HG02884 (cell line): Measurements from ENCODE around the gene CNTN1.

Source experiments
- ATAC-seq: cut with Tn5 transposase; IDR thresholded peaks from one replicate; pipeline ENCODE4 v1.9.1; 2021; ENCODE audit warnings: mild to moderate bottlenecking, moderate library complexity; ENCODE audit not compliant: unreplicated experiment

Gene CNTN1

GRCh38 chr12:40957417-40957816 is 265.2 kb downstream of the CNTN1 start:
- ATAC-seq = no peak

DNA sequence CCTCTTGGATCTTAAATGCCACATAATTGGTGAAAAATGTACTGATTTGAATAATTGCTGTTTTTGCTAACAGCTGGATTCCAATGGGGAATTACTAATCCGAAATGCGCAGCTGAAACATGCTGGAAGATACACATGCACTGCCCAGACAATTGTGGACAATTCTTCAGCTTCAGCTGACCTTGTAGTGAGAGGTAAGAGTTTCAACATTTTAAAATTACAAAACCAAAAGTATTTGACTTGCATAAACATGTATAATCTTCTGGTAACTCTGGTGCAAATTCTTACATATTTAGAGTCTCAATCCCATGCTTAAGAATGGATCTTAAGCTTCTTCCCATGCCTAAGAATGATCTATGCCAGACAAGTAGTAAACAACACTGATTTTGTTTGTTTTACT is 266.8 kb downstream of the CNTN1 start:
- ATAC-seq = no peak

DNA sequence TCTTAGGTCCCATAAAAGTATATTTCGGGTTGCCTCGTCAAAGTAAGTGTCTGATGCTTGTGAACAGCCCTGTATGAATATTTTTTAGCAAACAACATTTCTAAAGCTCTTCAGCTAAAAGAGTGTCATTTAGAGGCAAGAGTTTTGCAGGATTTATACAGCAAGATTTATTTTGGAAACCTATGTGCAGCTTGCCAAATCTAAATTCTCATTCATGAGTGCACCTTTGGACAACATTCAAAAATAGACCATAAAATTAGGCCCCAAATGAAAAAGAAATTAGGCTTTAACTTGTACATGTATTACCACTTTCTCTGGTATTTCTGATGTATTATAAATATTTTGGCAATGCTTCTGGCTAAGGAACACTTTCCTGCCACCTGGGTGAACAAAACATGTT is 271.5 kb downstream of the CNTN1 start:
- no peak for ATAC-seq

DNA sequence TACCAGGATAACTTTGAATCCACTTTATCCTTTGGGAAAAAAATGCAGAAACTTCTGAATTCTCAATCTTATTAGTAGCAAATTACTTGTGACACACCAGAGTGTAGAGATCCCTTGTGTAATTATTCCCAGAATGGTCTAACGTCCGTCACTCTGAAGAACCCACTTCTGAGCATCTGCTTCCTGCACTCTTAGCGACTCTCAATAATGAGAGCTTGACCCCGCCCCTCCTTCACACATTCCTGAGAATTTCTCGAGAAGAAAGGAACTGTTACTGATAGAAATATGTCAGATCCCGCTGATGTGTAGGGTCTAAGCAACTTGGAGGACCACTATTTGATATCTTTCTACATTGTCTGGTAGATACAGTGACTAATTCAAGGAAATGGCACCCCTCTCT is 277.6 kb downstream of the CNTN1 start:
- ATAC-seq = no peak

- ATAC-seq = no peak
Measured at GRCh38 chr12:40970320-40970907, 278.2 kb downstream of the CNTN1 start.

GRCh38 chr12:40971911-40972310 is 279.7 kb downstream of the CNTN1 start:
- no peak for ATAC-seq

DNA sequence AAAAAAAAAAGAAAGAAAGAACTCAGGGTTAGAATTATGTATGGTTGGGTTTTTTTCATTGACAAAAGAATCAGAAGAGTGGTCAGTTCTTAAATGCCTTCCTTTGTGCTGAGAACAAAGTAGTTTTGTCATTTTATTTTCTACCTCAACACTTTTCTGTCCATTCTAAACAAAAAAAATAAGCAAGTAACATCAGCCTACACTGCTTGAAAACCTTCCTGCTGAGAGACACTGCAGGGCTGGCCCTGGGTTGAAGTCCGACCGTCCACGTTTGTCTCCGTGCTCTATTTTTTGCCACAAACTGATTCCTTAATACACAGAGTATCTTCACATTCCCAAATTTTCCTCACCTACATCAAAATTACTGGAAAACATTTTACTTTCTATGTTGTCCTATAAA is 284.3 kb downstream of the CNTN1 start:
- ATAC-seq = no peak

DNA sequence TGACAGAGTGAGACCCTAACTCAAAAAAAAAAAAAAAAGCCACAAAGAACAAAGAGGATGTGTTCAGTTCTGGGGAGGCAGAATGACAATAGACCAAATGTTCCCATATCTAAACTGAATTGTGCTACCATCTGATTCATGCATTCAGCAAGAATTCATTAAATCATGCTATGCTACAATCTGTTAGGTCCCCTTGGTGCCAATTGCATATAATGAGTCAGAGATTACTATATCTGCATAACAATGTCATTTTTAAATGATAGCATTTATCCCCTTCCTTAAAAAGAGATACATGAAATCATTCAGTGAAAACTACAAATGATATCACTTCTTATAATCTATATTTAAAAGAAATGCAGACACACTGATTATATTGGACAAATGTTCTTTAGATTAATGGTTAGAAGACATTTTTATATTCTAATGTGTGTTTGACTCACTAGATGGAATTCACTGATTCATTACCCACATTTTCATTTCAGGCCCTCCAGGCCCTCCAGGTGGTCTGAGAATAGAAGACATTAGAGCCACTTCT is 288.3 kb downstream of the CNTN1 start:
- no peak for ATAC-seq

GRCh38 chr12:40986001-40986400 is 293.8 kb downstream of the CNTN1 start:
- no peak for ATAC-seq

DNA sequence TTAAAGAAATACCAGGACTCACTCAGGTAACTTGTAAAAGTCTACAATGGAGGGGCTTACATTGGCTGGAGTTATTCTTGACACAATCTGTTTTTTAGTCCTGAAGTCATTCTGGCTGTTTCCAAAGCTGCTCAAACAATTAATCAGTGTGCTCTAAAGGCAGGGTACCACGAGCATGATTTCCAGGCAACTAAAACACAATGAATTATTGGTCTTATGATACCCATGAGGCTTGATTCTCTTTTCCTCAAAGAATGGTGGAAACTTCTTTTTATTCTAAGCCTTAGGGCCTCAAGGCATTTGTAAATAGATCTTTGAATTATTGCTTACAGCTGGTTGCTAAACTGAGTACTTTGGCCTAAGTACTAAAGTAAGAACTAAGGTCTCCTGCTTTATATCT is 296.1 kb downstream of the CNTN1 start:
- no peak for ATAC-seq

GRCh38 chr12:40988824-40989223 is 296.6 kb downstream of the CNTN1 start:
- ATAC-seq = no peak

DNA sequence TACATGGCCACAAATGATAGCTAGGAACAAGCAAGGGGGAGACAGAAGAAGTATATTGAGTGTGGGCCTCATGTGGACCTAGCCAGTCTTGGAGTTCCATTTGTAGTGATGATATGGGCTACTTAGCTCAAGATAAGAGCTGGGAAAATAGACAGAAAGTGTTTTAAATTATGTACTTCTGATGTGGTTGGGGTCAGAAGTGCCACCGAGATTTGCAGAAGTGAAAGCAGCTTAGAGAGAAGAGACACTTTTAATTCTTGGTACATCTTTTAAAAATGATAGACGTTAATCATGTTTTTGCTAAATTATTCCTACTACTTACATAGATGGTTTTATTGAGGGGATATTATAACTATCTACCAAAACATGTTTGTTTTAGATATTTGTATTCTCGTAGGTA is 297.5 kb downstream of the CNTN1 start:
- no peak for ATAC-seq

DNA sequence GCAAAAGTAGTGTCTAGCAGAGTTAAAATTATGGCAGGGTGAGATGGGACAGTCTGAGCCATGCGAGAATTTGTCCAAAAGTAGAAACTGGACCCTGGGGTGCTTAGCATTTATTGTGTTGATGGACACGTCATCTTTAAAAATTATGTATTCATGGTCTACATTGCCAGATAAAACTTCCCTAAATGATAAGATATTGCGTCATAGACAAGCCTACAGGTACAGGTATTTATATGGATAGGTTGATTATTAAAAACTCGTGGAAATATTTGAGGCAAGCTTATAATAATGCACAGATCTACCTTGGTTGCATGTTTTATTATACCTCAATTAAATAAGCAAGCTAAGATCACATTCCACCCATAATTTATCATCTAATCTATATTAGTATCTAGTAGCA is 299.9 kb downstream of the CNTN1 start:
- no peak for ATAC-seq

GRCh38 chr12:40992674-40993073 is 300.4 kb downstream of the CNTN1 start:
- ATAC-seq = no peak

- ATAC-seq = no peak
Measured at GRCh38 chr12:40993158-40993557, 300.9 kb downstream of the CNTN1 start.

- ATAC-seq = no peak
Measured at GRCh38 chr12:40996091-40996490, 303.9 kb downstream of the CNTN1 start.

GRCh38 chr12:40999210-40999609 is 307.0 kb downstream of the CNTN1 start:
- no peak for ATAC-seq

GRCh38 chr12:41008472-41008871 is 316.2 kb downstream of the CNTN1 start:
- ATAC-seq = no peak

DNA sequence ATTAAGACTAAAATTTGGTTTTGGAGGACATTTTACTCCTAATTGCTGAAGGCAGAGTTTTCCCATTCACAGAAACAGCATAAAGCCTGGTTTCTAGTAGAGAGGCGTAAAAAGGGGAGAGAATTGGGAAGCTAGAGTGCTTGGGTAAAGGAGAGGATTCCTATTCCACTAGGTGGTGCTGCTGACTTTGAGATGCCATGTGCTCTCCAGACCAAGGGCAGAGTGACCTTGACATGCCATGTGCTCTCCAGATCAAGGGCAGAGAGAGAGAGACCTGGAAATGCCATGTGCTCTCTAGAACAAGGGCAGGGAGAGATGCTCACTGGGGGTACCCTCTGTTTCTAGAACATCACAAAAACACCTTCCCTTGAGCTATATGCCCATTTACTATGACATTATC is 319.7 kb downstream of the CNTN1 start:
- no peak for ATAC-seq

- ATAC-seq = no peak
Measured at GRCh38 chr12:41013881-41014642, 321.8 kb downstream of the CNTN1 start.

DNA sequence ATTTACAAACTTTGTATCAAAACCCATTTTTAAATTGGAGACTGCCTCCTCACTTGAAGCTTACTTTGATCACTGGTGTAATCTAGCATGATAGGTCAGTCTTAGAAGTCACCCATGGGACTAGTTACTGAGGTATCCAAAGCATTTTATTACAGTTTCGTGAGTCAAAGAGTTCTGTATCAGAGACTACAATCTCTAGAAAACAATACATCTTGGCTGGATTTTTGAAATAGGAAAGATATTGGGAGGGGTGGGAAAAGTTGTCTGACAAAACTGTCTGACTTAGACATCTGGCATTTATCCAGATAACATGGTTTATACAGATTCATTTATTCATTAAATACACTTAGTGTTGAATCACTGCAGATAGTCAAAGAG is 322.4 kb downstream of the CNTN1 start:
- ATAC-seq = no peak

GRCh38 chr12:41018010-41018409 is 325.8 kb downstream of the CNTN1 start:
- no peak for ATAC-seq

DNA sequence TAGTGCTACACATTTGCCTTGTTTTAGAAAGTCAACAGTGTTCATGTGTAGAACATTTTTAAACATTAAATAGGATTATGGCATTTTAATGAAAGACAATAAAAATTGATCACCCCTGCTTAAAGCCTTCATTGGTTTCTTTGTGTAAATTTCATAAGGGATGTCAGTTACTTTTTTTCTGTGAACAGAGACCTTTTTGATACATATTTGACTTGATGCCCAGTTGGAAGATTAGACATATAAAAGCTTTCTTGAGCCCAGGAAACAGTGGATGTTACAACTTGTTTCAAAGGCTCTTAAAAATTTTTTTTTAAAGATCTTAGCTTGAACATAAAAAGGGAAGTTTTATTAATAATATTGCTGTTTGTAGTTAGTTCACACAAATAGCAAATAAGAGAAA is 327.2 kb downstream of the CNTN1 start:
- ATAC-seq = no peak
